Stimulated activated CD4-positive, alpha-beta T cell treated with anti-CD3 and anti-CD28 coated beads, Interleukin-4, amount 100 ng/mL, for 48 hours (primary cell): ENCODE measurements around the gene MAGI2.
"Not testable (repeated sequence)": the region's sequence is repeated elsewhere in the genome, so short reads cannot be mapped to it uniquely, and the experiment has no call there.

Source experiments
- DNase-seq, 2 donors: peaks; one replicate each; pipeline ENCODE4 v3.0.0-alpha.2; 2020; ENCODE audit warnings: low read depth in 2 of 2

MAGI2 gene

GRCh38 chr7:78002021-78002420 lies 1451.4 kb downstream of the MAGI2 start:
- DNase-seq = no peak

DNA sequence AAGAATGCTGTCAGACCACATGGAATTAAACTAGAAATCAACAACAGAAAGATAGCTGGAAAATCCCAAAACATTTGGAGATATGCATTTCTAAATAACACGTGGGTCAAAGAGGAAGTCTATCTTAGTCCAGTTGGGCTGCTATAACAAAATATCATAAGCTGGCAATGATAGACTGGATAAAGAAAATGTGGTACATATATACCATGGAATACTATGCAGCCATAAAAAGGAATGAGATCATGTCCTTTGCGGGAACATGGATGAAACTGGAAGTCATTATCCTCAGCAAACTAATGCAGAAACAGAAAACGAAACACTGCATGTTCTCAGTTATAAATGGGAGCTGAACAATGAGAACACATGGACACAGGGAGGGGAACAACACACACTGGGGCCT lies 1454.3 kb downstream of the MAGI2 start:
- DNase-seq = not testable (repeated sequence)

- DNase-seq = no peak
Observed at GRCh38 chr7:77995717-77996116, 1457.8 kb downstream of the MAGI2 start.

DNA sequence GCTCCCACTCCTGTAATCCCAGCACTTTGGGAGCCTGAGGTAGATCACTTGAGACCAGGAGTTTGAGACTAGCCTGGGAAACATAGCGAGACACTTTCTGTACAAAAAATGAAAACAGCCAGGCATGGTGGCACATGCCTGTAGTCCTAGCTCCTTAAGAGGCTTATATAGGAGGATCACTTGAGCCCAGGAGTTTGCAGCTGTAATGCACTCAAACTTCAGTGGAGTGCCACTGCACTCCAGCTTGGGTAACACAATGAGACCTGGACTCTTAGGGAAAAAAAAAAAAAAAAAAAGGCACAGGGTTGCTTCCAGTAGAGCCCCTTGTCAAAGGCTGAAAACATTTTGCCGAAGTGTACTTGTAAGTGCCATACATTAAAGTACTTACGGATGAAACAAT lies 1459.6 kb downstream of the MAGI2 start:
- no peak for DNase-seq

DNA sequence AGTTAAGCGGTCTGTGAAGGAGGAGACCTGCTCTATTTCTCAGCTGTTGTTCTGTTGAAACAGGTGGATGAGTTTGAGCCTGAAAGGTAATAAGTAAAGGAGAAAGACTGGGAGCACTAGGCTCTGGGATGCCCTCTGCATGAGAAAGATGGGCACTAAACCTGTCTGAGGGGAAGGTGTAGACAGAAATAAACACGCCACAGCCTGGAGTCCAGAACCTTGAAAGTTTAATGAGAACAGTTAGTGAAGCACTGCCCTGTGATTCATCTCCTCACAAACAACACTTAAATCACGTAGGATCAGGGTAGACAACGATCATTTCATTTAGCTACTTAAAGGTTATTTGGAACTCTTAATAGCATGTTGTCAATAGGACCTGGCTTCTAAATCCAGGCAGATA lies 1461.8 kb downstream of the MAGI2 start:
- DNase-seq = no peak

GRCh38 chr7:77989981-77990566 lies 1463.4 kb downstream of the MAGI2 start:
- DNase-seq = peak in 1 of 2 donors; percentile 18

DNA sequence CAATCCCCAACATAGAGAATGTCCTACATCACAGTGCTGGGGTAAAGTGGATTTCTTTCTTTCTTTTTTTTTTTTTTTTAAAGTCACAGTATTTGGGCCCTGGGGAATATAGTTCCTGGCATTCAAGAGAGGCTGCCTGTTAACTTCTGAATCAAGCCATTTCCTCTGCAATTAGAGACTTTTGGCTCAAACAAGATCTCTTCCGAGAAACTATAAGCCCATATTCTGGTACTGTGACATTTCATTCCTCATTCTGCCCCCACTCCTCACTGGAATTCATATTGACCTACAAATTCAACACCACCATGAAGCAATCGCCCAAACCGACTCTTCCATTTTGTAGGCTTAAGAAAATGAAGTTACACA lies 1467.5 kb downstream of the MAGI2 start:
- no peak for DNase-seq

DNA sequence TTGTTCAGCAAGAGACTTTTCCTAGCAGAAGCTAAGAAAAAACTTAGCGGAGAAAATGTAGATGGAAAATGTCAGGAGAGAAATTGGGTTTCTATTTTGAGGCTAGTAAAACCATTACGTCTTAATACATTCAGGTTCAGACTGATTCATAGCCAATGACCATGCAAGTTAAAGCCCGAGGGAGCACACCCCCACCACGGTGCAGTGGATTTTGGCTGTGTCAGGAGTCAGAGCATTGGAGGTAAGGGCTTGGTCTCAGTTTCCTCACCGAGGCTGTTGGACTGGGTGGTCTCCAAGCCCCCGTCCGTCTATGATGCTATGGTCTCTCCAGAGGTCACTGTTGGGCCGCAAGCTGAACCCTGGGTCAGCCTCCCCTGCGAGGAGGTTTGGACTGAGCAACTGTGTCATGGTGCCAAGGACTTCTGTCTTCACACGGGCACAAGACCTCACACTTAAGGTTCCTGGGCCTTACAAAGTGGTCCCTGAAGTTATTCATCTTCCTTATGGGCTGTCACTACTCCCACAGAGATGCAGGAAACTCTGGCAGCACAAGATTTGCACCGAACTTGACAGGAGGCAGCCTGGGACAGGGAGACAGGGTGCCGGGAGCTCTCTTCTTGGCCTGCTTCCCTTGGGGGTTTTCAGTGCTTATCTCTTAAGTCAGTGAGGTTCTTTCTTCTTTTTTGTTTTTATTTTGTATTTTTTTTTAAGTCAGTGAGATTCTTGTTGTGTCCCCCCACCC lies 1468.1 kb downstream of the MAGI2 start:
- DNase-seq = no peak

GRCh38 chr7:77983973-77984372 lies 1469.5 kb downstream of the MAGI2 start:
- DNase-seq = no peak

- DNase-seq = peak in 1 of 2 donors; percentile 6
Observed at GRCh38 chr7:77982926-77983550, 1470.4 kb downstream of the MAGI2 start.

DNA sequence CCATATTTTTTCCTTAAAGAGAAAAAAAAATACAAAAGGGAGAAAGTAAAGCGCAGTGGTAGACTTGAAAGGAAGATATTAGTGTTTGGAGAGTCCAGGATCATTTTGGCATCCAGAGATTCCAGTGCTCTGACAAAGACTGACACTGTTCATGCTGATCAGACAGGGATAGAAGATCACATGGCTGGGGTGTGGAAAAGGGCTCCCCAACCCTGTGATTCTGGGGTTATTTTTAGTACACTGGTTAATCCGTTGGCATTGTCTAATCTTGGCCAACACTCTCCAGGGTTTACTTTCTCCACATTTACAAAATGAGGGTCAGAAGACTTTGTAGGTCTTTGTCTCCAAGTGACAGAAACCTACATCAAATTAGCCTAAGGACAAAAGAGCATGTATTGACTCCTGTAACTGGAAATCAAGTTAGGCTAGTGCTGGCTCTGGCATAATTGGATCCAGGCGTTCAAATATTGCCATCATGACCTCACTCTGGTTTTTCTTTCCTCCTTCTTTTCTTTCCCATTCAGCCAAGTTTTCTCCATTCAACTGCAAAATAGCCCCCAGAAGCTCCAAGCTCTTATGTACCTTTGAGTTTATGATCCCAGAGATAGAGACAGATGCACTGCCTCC lies 1473.3 kb downstream of the MAGI2 start:
- DNase-seq = no peak

DNA sequence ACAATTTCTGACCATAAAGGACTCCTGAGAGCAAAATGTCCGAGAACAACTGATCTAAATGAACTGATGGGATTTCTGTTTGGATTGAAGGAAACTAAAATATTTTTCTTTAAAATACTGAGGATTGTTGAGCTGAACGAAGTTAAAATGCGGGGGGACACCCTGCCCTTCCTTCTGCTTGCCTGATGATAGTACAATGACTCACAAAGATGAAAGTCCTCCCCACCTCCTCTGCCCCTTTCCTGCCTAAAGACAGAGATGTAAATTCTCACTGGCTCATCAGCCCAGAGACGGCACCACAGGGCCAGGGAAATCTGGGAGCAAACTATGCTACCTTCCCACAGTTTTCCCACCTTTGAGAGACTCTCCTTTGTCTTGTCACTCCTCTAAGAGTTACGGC lies 1474.2 kb downstream of the MAGI2 start:
- no peak for DNase-seq

DNA sequence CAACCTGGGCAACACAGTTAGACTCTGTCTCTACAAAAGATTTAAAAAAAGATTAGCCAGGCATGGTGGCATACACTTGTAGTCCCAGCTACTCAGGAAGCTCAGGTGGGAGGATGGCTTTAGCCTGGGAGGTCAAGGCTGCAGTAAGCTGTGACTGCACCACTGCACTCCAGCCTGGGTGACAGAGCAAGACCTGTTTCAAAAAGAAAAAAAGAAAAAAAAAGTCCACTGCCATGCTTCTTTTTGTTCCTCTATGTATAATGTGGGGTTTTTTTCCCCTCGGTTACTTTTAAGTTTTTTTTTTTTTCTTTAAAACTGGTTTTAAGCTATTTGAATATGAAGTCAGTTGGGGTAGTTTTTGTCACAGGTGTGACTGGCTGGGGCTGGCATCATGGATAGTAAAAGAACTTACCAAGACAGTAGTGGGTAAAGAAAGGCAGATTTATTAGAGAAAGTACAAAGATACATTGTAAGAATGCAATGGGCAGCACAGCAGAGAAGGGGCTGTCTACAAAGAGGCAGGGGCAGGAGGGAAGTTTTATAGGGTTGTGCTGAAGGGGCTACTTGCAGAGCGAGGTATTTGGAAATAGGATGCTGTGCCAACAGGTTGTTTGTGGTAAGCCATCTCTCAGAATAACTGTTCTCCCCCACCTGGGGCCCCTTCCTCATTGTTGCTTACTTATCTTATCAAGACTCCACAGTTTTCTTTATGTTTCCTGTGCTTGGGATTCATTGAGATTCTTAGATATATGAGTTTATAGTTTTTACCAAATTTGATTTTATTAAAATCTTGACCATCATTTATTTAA lies 1477.6 kb downstream of the MAGI2 start:
- DNase-seq = no peak

- DNase-seq = no peak
Observed at GRCh38 chr7:77971726-77972125, 1481.7 kb downstream of the MAGI2 start.

GRCh38 chr7:77967429-77967828 lies 1486.0 kb downstream of the MAGI2 start:
- DNase-seq = no peak
